Esophagus squamous epithelium (tissue), 5 donors: ENCODE results near the gene RGS9. TPM values are rescaled to one million over a fixed set of nuclear protein-coding genes. Genes with fewer than 3 reads are reported as not detected.

Experiments used
- DNase-seq: peaks from one replicate; lab custom pipeline; 2025; lab: John Stamatoyannopoulos, UW
- H3K27ac ChIP-seq, 4 donors: fragments of 200-600 bp; sonication (generic); one replicate each; pipeline ENCODE4 v1.5.1; 2016 to 2019; ENCODE audit warnings: mild to moderate bottlenecking in 1 of 4
- H3K27me3 ChIP-seq, 4 donors: fragments of 200-600 bp; sonication (generic); 1 replicate in 3 of 4; 2 replicates in 1 of 4; pipeline versions ENCODE4 v1.5.1 to v1.6.0; 2017 to 2021; ENCODE audit warnings: antibody characterized with exemption in 1 of 4
- H3K36me3 ChIP-seq, 3 donors: fragments of 200-600 bp; sonication (generic); one replicate each; pipeline ENCODE4 v1.5.1; 2016 to 2019
- H3K4me1 ChIP-seq, 3 donors: fragments of 200-600 bp; sonication (generic); one replicate each; pipeline ENCODE4 v1.5.1; 2017 to 2019
- H3K4me3 ChIP-seq, 4 donors: fragments of 200-600 bp; sonication (generic); 1 replicate in 3 of 4; 2 replicates in 1 of 4; pipeline ENCODE4 v1.5.1; 2016 to 2019; ENCODE audit warnings: mild to moderate bottlenecking in 2 of 4, moderate library complexity in 1 of 4
- H3K9me3 ChIP-seq, 3 donors: fragments of 200-600 bp; sonication (generic); one replicate each; pipeline ENCODE4 v1.5.1; 2016 to 2019
- CTCF ChIP-seq, 6 experiments: fragments of 450-650 bp in 4 of 6; fragments of 200-600 bp in 2 of 6; sonication (generic) in 2 of 6; IDR thresholded peaks; one replicate each; pipeline ENCODE4 v1.5.1; 2016 to 2019; ENCODE audit warnings: antibody characterized with exemption in 6 of 6, mild to moderate bottlenecking in 4 of 6, moderate library complexity in 4 of 6
- POLR2A ChIP-seq, 4 donors: fragments of 450-650 bp; IDR thresholded peaks; one replicate each; pipeline ENCODE4 v1.6.1; 2017; ENCODE audit warnings: antibody characterized with exemption in 4 of 4, mild to moderate bottlenecking in 4 of 4, moderate library complexity in 3 of 4
- WGBS, 2 donors: methylation state at CpG; one replicate each; pipeline ENCODE4 v1.1.5; 2018; 5-methylcytosine and 5-hydroxymethylcytosine counted together
- intact Hi-C: fragments of 100-400 bp; cut with DNase I; formaldehyde crosslinking; loops from one replicate; pipeline ENCODE4 v1.15.0; 2022
- total RNA-seq, 4 donors: library from RNA; depleted of rRNA; stranded (reverse); fragments of >200 nt; gene quantifications; one replicate each; pipeline ENCODE4 v1.1.0, GENCODE V29; 2016
- donor health status: DM: yes; HTN: yes; CAD: no.

Gene RGS9
- total RNA-seq, 4 donors from 2014 or later: 0.45 to 8.1 (median 2.9) TPM

GRCh38 chr17:65103896-65104295, 33.3 kb upstream of the RGS9 start:
- H3K4me1 ChIP-seq: peaks cover 21 to 64% (median 24%) of the 10 kb centered on the region in 3 donors
- WGBS, 2 donors: 56 to 75% methylated on average over 5 of the region's 5 CpGs
- TF ChIP-seq CTCF (IDR thresholded peaks at IDR 0.05) (no peak), POLR2A (IDR thresholded peaks at IDR 0.05) (no peak)
- H3K27me3 ChIP-seq: no peaks in the 10 kb centered on the region
- no peaks in the 10 kb centered on the region for H3K36me3 ChIP-seq
- H3K9me3 ChIP-seq: no peaks in the 10 kb centered on the region
- H3K27ac ChIP-seq: no peak overlapping the region
- DNase-seq: no peak
- no peak overlapping the region for H3K4me3 ChIP-seq
- intact Hi-C loops: loop anchor here (5.0 to 10.0 kb wide), 2 partner anchors 42 to 139 kb away; no protein-coding TSS in a partner anchor

- no peak for TF ChIP-seq POLR2A (IDR thresholded peaks at IDR 0.05)
- TF ChIP-seq CTCF (IDR thresholded peaks at IDR 0.05): no peak
- Histone ChIP-seq H3K9me3 (no peaks in the 10 kb centered on the region), H3K4me1 (peaks cover 21 to 63% (median 22%) of the 10 kb centered on the region in 3 donors), H3K4me3 (no peak overlapping the region), H3K27ac (peak overlapping the region in 1 of 4 donors; percentile 34), H3K36me3 (no peaks in the 10 kb centered on the region), H3K27me3 (no peaks in the 10 kb centered on the region)
- intact Hi-C loops: loop anchor here (5.0 to 10.0 kb wide), 2 partner anchors 42 to 140 kb away; no protein-coding TSS in a partner anchor
- no peak for DNase-seq
These were observed 32.6 kb upstream of the RGS9 start for GRCh38 chr17:65104541-65104940.

GRCh38 chr17:65104973-65105372, 32.2 kb upstream of the RGS9 start:
- peaks cover 20 to 63% (median 20%) of the 10 kb centered on the region in 3 donors for H3K4me1 ChIP-seq
- 63 to 68% methylated on average over 6 of the region's 6 CpGs for WGBS, 2 donors
- peak overlapping the region in 1 of 4 donors; percentile 34 for H3K27ac ChIP-seq
- no peaks in the 10 kb centered on the region for H3K9me3 ChIP-seq
- TF ChIP-seq POLR2A (IDR thresholded peaks at IDR 0.05): no peak
- no peak for TF ChIP-seq CTCF (IDR thresholded peaks at IDR 0.05)
- intact Hi-C loops: loop anchor here (5.0 to 10.0 kb wide), 2 partner anchors 43 to 140 kb away; no protein-coding TSS in a partner anchor
- no peak overlapping the region for H3K4me3 ChIP-seq
- H3K36me3 ChIP-seq: no peaks in the 10 kb centered on the region
- no peaks in the 10 kb centered on the region for H3K27me3 ChIP-seq
- DNase-seq: no peak

- peak overlapping the region in 1 of 4 donors; percentile 72 for H3K27ac ChIP-seq
- intact Hi-C loops: loop anchor here (10.0 kb wide), 1 partner anchor 143 kb away; no protein-coding TSS in a partner anchor
- no peak for DNase-seq
- H3K4me3 ChIP-seq: no peak overlapping the region
- H3K4me1 ChIP-seq: peaks cover 10 to 53% (median 16%) of the 10 kb centered on the region in 3 donors
- no peaks in the 10 kb centered on the region for H3K36me3 ChIP-seq
- TF ChIP-seq CTCF (IDR thresholded peaks at IDR 0.05) (no peak), POLR2A (IDR thresholded peaks at IDR 0.05) (no peak)
- no peaks in the 10 kb centered on the region for H3K9me3 ChIP-seq
- peaks cover 0 to 4% (median 0%) of the 10 kb centered on the region in 4 donors for H3K27me3 ChIP-seq
- 84 to 87% methylated on average over 6 of the region's 6 CpGs for WGBS, 2 donors
These were observed 29.0 kb upstream of the RGS9 start for GRCh38 chr17:65108152-65108551.

- no peak overlapping the region for H3K27ac ChIP-seq
- no peaks in the 10 kb centered on the region for H3K36me3 ChIP-seq
- H3K27me3 ChIP-seq: peaks cover 0 to 4% (median 0%) of the 10 kb centered on the region in 4 donors
- peaks cover 10 to 48% (median 16%) of the 10 kb centered on the region in 3 donors for H3K4me1 ChIP-seq
- WGBS, 2 donors: 30 to 36% methylated on average over 6 of the region's 6 CpGs
- H3K4me3 ChIP-seq: no peak overlapping the region
- TF ChIP-seq POLR2A (IDR thresholded peaks at IDR 0.05) (no peak), CTCF (IDR thresholded peaks at IDR 0.05) (no peak)
- intact Hi-C loops: loop anchor here (10.0 kb wide), 1 partner anchor 145 kb away; no protein-coding TSS in a partner anchor
- H3K9me3 ChIP-seq: no peaks in the 10 kb centered on the region
- no peak for DNase-seq
These were observed 27.6 kb upstream of the RGS9 start for GRCh38 chr17:65109543-65109942.
